Jurkat, Clone E6-1 (cell line): ENCODE data around the gene FAM216B.
"Not testable (repeated sequence)": the region's sequence is repeated elsewhere in the genome, so short reads cannot be mapped to it uniquely, and the experiment has no call there.

Experiments
- DNase-seq: peaks from one replicate; pipeline ENCODE4 v3.0.0-alpha.2; 2011; ENCODE audit warnings: low read depth, low spot score
- H3K4me3 ChIP-seq: 2 replicates; pipeline ENCODE4 v1.5.1; 2011; ENCODE audit warnings: mild to moderate bottlenecking, low read length, control low read depth, moderate library complexity

The FAM216B gene

GRCh38 chr13:42816538-42816937, 35.2 kb downstream of the FAM216B start:
- no peak for DNase-seq
- no peak overlapping the region for H3K4me3 ChIP-seq

DNA sequence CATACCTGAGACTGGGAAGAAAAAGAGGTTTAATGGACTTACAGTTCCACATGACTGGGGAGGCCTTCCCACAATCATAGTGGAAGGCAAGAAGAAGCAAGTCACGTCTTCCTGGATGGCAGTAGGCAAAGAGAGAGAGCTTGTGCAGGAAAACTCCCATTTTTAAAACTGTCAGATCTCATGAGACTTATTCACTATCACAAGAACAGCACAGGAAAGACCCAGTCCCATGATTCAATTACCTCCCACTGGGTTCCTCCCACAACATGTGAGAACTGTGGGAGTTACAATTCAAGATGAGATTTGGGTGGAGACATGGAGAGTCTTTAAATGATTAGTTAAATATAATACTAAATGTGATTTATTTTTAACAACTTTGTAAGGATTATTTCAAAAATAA, 38.3 kb downstream of the FAM216B start:
- DNase-seq, H3K4me3 ChIP-seq: not testable (repeated sequence)

DNA sequence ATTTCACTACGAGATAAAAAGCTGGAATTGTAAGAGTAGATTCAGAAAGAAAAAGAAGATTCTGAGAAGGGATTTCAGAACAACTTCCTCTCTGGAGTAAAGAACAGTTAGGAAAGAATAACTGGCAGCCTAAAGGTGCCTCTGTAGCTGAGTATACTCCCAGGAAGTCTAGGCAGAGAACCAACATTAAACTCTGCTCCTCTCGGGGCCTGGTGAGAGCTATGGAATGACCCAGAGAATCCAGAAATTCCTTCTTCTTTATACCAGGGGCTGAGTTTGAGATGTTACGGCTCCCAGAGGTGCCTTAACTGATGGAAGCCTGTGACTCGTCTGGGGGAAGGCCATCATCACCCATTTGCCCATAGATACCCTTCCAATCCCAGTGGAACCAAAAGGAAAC, 39.1 kb downstream of the FAM216B start:
- H3K4me3 ChIP-seq, result no peak overlapping the region
- no peak for DNase-seq

DNA sequence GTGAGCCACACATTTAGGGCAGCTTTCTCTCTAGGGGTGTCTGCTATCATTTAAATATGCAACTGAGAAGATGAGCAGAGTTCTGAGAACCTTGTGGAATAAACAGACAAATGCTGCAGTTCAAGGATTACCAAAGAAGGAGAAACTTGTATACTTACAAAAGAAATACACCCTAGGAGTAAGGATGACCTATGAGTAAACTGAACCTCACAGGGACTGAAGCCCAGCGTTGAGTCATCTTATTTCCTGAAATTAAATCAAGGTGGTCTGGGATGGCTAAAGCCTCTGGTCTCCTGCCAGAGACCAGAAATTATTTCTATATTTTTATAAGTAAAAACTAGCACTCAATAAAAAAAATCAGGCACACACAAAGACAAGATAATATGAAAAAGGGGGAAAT, 40.1 kb downstream of the FAM216B start:
- DNase-seq, result no peak
- H3K4me3 ChIP-seq, result no peak overlapping the region

DNA sequence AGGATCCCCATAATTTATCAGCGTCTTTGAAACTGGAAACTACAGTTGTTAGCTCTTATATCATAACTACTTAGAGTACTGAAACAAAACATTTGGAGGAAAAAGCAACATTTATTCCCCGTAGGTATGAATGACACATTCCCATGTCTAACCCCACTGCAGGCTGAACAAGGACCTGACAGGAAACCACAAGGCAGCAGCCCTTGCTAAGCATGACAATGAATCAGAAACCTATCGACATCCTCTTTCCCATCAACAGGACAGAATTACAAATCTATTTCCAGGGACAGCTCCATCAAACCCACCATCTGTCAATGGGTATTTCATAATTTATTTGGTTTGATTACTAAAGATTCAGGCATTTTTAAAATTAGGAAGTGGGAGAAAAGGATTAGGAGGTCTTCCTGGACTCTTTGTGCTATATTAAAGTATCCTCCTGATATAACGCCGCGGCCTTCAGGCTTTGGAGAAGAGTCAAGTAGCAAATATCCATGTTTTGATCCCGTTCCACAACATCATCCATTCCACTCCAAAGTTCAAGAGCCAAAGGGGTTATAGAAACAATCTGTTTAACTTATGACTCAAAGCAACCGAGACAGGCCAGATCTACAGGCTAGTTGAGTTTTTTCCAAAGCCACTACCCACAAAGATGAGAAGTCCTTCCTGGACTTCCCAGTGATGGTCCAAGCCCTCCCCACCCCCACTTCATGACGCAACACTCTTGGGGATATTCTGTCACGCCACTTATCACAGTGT, 51.1 kb downstream of the FAM216B start:
- DNase-seq, result no peak

GRCh38 chr13:42834946-42835345, 53.6 kb downstream of the FAM216B start:
- H3K4me3 ChIP-seq, result no peak overlapping the region
- DNase-seq, result no peak

More for the DNA sequence above, 51.1 kb downstream of the FAM216B start:
- no peak overlapping the region for H3K4me3 ChIP-seq

DNA sequence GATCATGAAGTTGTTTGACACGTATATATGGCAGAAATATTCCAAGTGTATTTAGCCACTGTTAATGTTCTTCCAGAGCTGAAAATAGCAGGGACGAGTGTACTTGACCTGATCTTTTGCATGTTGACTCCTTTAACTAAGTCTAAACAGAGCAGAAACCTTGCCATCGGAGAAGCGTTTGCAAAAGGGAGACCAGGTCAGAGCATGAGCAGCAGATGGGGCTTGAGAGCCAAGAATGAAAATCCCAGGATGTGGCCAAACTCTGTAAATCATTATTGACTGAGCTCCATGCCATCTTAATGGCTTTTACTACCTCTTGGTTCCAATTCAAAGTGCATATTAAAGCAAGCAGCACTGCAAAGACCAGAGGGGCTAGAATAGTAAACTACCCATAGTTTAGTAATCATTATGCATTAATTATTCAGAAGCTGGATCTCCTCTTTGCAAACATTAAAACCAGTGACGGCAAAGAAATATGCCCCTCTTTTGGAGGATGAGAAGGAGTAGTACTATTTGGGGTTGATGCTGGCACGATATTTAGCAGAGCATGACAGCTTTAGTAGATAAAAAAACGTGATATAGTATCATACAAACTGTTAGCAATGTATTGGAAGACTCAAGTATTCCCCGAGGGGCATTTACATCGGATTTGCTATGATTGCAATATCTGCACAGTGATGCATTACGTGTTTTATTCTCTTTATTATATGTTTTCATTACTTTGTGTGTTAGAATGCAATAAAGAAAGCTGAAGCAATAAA, 55.7 kb downstream of the FAM216B start:
- DNase-seq, result no peak
- H3K4me3 ChIP-seq, result no peak overlapping the region
